Skeletal muscle cell (primary cell): ENCODE data around the gene NATD1.
"Not testable (repeated sequence)": the region's sequence is repeated elsewhere in the genome, so short reads cannot be mapped to it uniquely, and the experiment has no call there.

ENCODE experiments used
- DNase-seq: peaks from one replicate; pipeline ENCODE4 v3.0.0-alpha.2; 2010; ENCODE audit warnings: low read depth
- H3K4me3 ChIP-seq: 2 replicates; pipeline ENCODE4 v1.5.1; 2011; ENCODE audit warnings: low read depth, mild to moderate bottlenecking, control low read depth, low read length, moderate library complexity

NATD1 gene

GRCh38 chr17:21200590-21201297, 52.5 kb downstream of the NATD1 start:
- no peak overlapping the region for H3K4me3 ChIP-seq
- no peak for DNase-seq

GRCh38 chr17:21199856-21200255, 53.4 kb downstream of the NATD1 start:
- DNase-seq = no peak
- no peak overlapping the region for H3K4me3 ChIP-seq

GRCh38 chr17:21199311-21199710, 53.9 kb downstream of the NATD1 start:
- DNase-seq = no peak
- H3K4me3 ChIP-seq = no peak overlapping the region

- DNase-seq = no peak
- no peak overlapping the region for H3K4me3 ChIP-seq
These were observed 54.8 kb downstream of the NATD1 start for GRCh38 chr17:21198411-21198810.

GRCh38 chr17:21196126-21196525, 57.1 kb downstream of the NATD1 start:
- H3K4me3 ChIP-seq = no peak overlapping the region
- no peak for DNase-seq

- no peak for DNase-seq
These were observed 58.5 kb downstream of the NATD1 start for GRCh38 chr17:21194703-21195102.

GRCh38 chr17:21194226-21194625, 59.0 kb downstream of the NATD1 start:
- H3K4me3 ChIP-seq = no peak overlapping the region
- DNase-seq = no peak

More at GRCh38 chr17:21194703-21195102, 58.5 kb downstream of the NATD1 start:
- no peak overlapping the region for H3K4me3 ChIP-seq

GRCh38 chr17:21193031-21193430, 60.2 kb downstream of the NATD1 start:
- H3K4me3 ChIP-seq = no peak overlapping the region
- DNase-seq = no peak

GRCh38 chr17:21192414-21192813, 60.8 kb downstream of the NATD1 start:
- not testable (repeated sequence) for DNase-seq, H3K4me3 ChIP-seq

- DNase-seq = no peak
- no peak overlapping the region for H3K4me3 ChIP-seq
These were observed 61.5 kb downstream of the NATD1 start for GRCh38 chr17:21191698-21192097.

GRCh38 chr17:21190078-21190477, 63.1 kb downstream of the NATD1 start:
- H3K4me3 ChIP-seq = no peak overlapping the region
- DNase-seq = no peak

- H3K4me3 ChIP-seq = no peak overlapping the region
- no peak for DNase-seq
These were observed 63.8 kb downstream of the NATD1 start for GRCh38 chr17:21189361-21189760.
